Stomach smooth muscle (tissue), 2 donors: ENCODE results near the gene NLGN4X.

Experiments
- H3K27ac ChIP-seq: one replicate; pipeline ENCODE4 v1.7.0; 2013; ENCODE audit warnings: mild to moderate bottlenecking, low read length, inconsistent platforms
- H3K27me3 ChIP-seq, 2 donors: one replicate each; pipeline ENCODE4 v1.7.0; 2013; ENCODE audit warnings: low read length in 2 of 2; ENCODE audit not compliant: insufficient read depth in 2 of 2, control insufficient read depth in 1 of 2
- H3K36me3 ChIP-seq, 2 donors: one replicate each; pipeline ENCODE4 v1.7.0; 2013; ENCODE audit warnings: low read length in 2 of 2; ENCODE audit not compliant: control insufficient read depth in 2 of 2, insufficient read depth in 2 of 2
- H3K4me1 ChIP-seq: one replicate; pipeline ENCODE4 v1.7.0; 2013; ENCODE audit warnings: low read length; ENCODE audit not compliant: control insufficient read depth, insufficient read depth
- H3K4me3 ChIP-seq, 2 donors: one replicate each; pipeline ENCODE4 v1.7.0; 2013; ENCODE audit warnings: low read length in 2 of 2
- H3K9ac ChIP-seq, 2 donors: one replicate each; pipeline ENCODE4 v1.7.0; 2013; ENCODE audit warnings: low read length in 2 of 2, mild to moderate bottlenecking in 1 of 2
- H3K9me3 ChIP-seq, 2 donors: one replicate each; pipeline ENCODE4 v1.7.0; 2013; ENCODE audit warnings: low read length in 2 of 2; ENCODE audit not compliant: control insufficient read depth in 2 of 2
- donor health status: healthy.
- donor health status: Pancreatic carcinoma.

The NLGN4X gene

GRCh38 chrX:6159468-6159867, 69.2 kb downstream of the NLGN4X start:
- Histone ChIP-seq H3K36me3 (no peaks in the 10 kb centered on the region), H3K9me3 (no peaks in the 10 kb centered on the region), H3K27ac (no peak overlapping the region), H3K4me1 (no peaks in the 10 kb centered on the region), H3K4me3 (no peak overlapping the region), H3K9ac (no peak overlapping the region), H3K27me3 (no peaks in the 10 kb centered on the region)

- no peaks in the 10 kb centered on the region for H3K27me3 ChIP-seq
- H3K9me3 ChIP-seq, result no peaks in the 10 kb centered on the region
- no peak overlapping the region for H3K4me3 ChIP-seq
- H3K4me1 ChIP-seq, result no peaks in the 10 kb centered on the region
- no peaks in the 10 kb centered on the region for H3K36me3 ChIP-seq
- no peak overlapping the region for H3K9ac ChIP-seq
- H3K27ac ChIP-seq, result no peak overlapping the region
Observed at GRCh38 chrX:6151971-6152370, 76.7 kb downstream of the NLGN4X start.

GRCh38 chrX:6149060-6149872, 79.4 kb downstream of the NLGN4X start:
- no peak overlapping the region for H3K27ac ChIP-seq
- no peaks in the 10 kb centered on the region for H3K36me3 ChIP-seq
- no peak overlapping the region for H3K4me3 ChIP-seq
- no peaks in the 10 kb centered on the region for H3K4me1 ChIP-seq
- H3K27me3 ChIP-seq, result no peaks in the 10 kb centered on the region
- H3K9ac ChIP-seq, result no peak overlapping the region
- H3K9me3 ChIP-seq, result no peaks in the 10 kb centered on the region

- H3K9me3 ChIP-seq, result no peaks in the 10 kb centered on the region
- H3K27me3 ChIP-seq, result no peaks in the 10 kb centered on the region
- H3K36me3 ChIP-seq, result no peaks in the 10 kb centered on the region
- H3K9ac ChIP-seq, result no peak overlapping the region
- H3K4me3 ChIP-seq, result no peak overlapping the region
- H3K4me1 ChIP-seq, result no peaks in the 10 kb centered on the region
- no peak overlapping the region for H3K27ac ChIP-seq
Observed at GRCh38 chrX:6134255-6134654, 94.4 kb downstream of the NLGN4X start.

GRCh38 chrX:6132970-6133369, 95.7 kb downstream of the NLGN4X start:
- H3K9me3 ChIP-seq, result no peaks in the 10 kb centered on the region
- no peak overlapping the region for H3K9ac ChIP-seq
- no peaks in the 10 kb centered on the region for H3K36me3 ChIP-seq
- no peak overlapping the region for H3K4me3 ChIP-seq
- no peak overlapping the region for H3K27ac ChIP-seq
- H3K27me3 ChIP-seq, result no peaks in the 10 kb centered on the region
- H3K4me1 ChIP-seq, result no peaks in the 10 kb centered on the region

GRCh38 chrX:6131287-6131686, 97.4 kb downstream of the NLGN4X start:
- no peaks in the 10 kb centered on the region for H3K36me3 ChIP-seq
- no peaks in the 10 kb centered on the region for H3K4me1 ChIP-seq
- H3K4me3 ChIP-seq, result no peak overlapping the region
- no peak overlapping the region for H3K27ac ChIP-seq
- H3K9me3 ChIP-seq, result no peaks in the 10 kb centered on the region
- no peaks in the 10 kb centered on the region for H3K27me3 ChIP-seq
- H3K9ac ChIP-seq, result no peak overlapping the region

GRCh38 chrX:6129195-6129594, 99.5 kb downstream of the NLGN4X start:
- Histone ChIP-seq H3K9me3 (no peaks in the 10 kb centered on the region), H3K9ac (no peak overlapping the region), H3K4me1 (no peaks in the 10 kb centered on the region), H3K27me3 (no peaks in the 10 kb centered on the region), H3K4me3 (no peak overlapping the region), H3K36me3 (no peaks in the 10 kb centered on the region), H3K27ac (no peak overlapping the region)

- no peak overlapping the region for H3K9ac ChIP-seq
- no peak overlapping the region for H3K27ac ChIP-seq
- no peak overlapping the region for H3K4me3 ChIP-seq
- no peaks in the 10 kb centered on the region for H3K9me3 ChIP-seq
- no peaks in the 10 kb centered on the region for H3K36me3 ChIP-seq
- H3K27me3 ChIP-seq, result no peaks in the 10 kb centered on the region
- no peaks in the 10 kb centered on the region for H3K4me1 ChIP-seq
Observed at GRCh38 chrX:6120329-6120728, 108.3 kb downstream of the NLGN4X start.

GRCh38 chrX:6095469-6095868, 133.2 kb downstream of the NLGN4X start:
- Histone ChIP-seq H3K4me3 (no peak overlapping the region), H3K9ac (no peak overlapping the region), H3K27me3 (no peaks in the 10 kb centered on the region), H3K27ac (no peak overlapping the region), H3K9me3 (no peaks in the 10 kb centered on the region), H3K36me3 (no peaks in the 10 kb centered on the region), H3K4me1 (no peaks in the 10 kb centered on the region)

GRCh38 chrX:6074532-6074931, 154.1 kb downstream of the NLGN4X start:
- Histone ChIP-seq H3K9me3 (peaks cover 0 to 2% of the 10 kb centered on the region in 2 donors), H3K27me3 (no peaks in the 10 kb centered on the region), H3K9ac (no peak overlapping the region), H3K4me3 (no peak overlapping the region), H3K4me1 (no peaks in the 10 kb centered on the region), H3K27ac (no peak overlapping the region), H3K36me3 (no peaks in the 10 kb centered on the region)

- Histone ChIP-seq H3K4me1 (no peaks in the 10 kb centered on the region), H3K27ac (no peak overlapping the region), H3K4me3 (no peak overlapping the region), H3K9me3 (no peaks in the 10 kb centered on the region), H3K27me3 (no peaks in the 10 kb centered on the region), H3K9ac (no peak overlapping the region), H3K36me3 (no peaks in the 10 kb centered on the region)
Observed at GRCh38 chrX:6071731-6072130, 156.9 kb downstream of the NLGN4X start.
